H9 (cell line): ENCODE results near the gene ACTRT3. TPM values are rescaled to one million over a fixed set of nuclear protein-coding genes. Genes with fewer than 3 reads are reported as not detected.

ENCODE experiments used
- DNase-seq: peaks from one replicate; pipeline ENCODE4 v3.0.0-alpha.2; 2017
- H2AFZ ChIP-seq: one replicate; pipeline ENCODE4 v1.6.1; 2013; ENCODE audit warnings: mild to moderate bottlenecking, low read length, control low read depth, moderate library complexity
- H2AK5ac ChIP-seq: 2 replicates; pipeline ENCODE4 v1.6.1; 2013; ENCODE audit warnings: low read length, control low read depth, mixed read lengths; ENCODE audit not compliant: insufficient read length
- H2BK120ac ChIP-seq: one replicate; pipeline ENCODE4 v1.6.1; 2013; ENCODE audit warnings: low read depth, mild to moderate bottlenecking, low read length, control low read depth, inconsistent platforms; ENCODE audit not compliant: poor library complexity, severe bottlenecking
- H2BK12ac ChIP-seq: 2 replicates; pipeline ENCODE4 v1.6.1; 2013; ENCODE audit warnings: low read length, control low read depth, mixed read lengths, low read depth; ENCODE audit not compliant: insufficient read length
- H2BK15ac ChIP-seq: 2 replicates; pipeline ENCODE4 v1.6.1; 2013; ENCODE audit warnings: low read depth, low read length, control low read depth
- H2BK20ac ChIP-seq: one replicate; pipeline ENCODE4 v1.6.1; 2013; ENCODE audit warnings: low read depth, mild to moderate bottlenecking, low read length, control low read depth, inconsistent platforms; ENCODE audit not compliant: poor library complexity, severe bottlenecking
- H2BK5ac ChIP-seq: 2 replicates; pipeline ENCODE4 v1.6.1; 2013; ENCODE audit warnings: low read length, control low read depth, mixed read lengths; ENCODE audit not compliant: insufficient read length
- H3K14ac ChIP-seq: 2 replicates; pipeline ENCODE4 v1.6.1; 2013; ENCODE audit warnings: low read length, control low read depth; ENCODE audit not compliant: insufficient read depth
- H3K18ac ChIP-seq: 2 replicates; pipeline ENCODE4 v1.6.1; 2013; ENCODE audit warnings: low read depth, mild to moderate bottlenecking, mixed read lengths, low read length, control low read depth; ENCODE audit not compliant: insufficient read length
- H3K23ac ChIP-seq: 2 replicates; pipeline ENCODE4 v1.6.1; 2013; ENCODE audit warnings: low read length, control low read depth, mixed read lengths, low read depth; ENCODE audit not compliant: insufficient read length
- H3K23me2 ChIP-seq: 2 replicates; pipeline ENCODE4 v1.6.1; 2013; ENCODE audit warnings: low read depth, mild to moderate bottlenecking, mixed read lengths, low read length, control low read depth; ENCODE audit not compliant: insufficient read length, poor library complexity, severe bottlenecking
- H3K27ac ChIP-seq: 2 replicates; pipeline ENCODE4 v1.5.1; 2013; ENCODE audit warnings: low read length, control low read depth, mixed read lengths, low read depth; ENCODE audit not compliant: insufficient read length
- H3K27me3 ChIP-seq: 2 replicates; pipeline ENCODE4 v1.6.1; 2013; ENCODE audit warnings: low read length, control low read depth, inconsistent platforms; ENCODE audit not compliant: insufficient read depth
- H3K4ac ChIP-seq: 2 replicates; pipeline ENCODE4 v1.6.1; 2013; ENCODE audit warnings: low read depth, mild to moderate bottlenecking, control low read depth, inconsistent platforms, low read length, moderate library complexity
- H3K4me1 ChIP-seq: 2 replicates; pipeline ENCODE4 v1.6.1; 2013; ENCODE audit warnings: low read length, control low read depth, inconsistent platforms; ENCODE audit not compliant: insufficient read depth
- H3K4me2 ChIP-seq: 2 replicates; pipeline ENCODE4 v1.6.1; 2013; ENCODE audit warnings: low read length, control low read depth, mixed read lengths; ENCODE audit not compliant: insufficient read length, insufficient read depth
- H3K56ac ChIP-seq: 2 replicates; pipeline ENCODE4 v1.6.1; 2013; ENCODE audit warnings: low read depth, mild to moderate bottlenecking, mixed read lengths, low read length, control low read depth; ENCODE audit not compliant: insufficient read length
- H3K79me1 ChIP-seq: 2 replicates; pipeline ENCODE4 v1.6.1; 2013; ENCODE audit warnings: low read depth, mild to moderate bottlenecking, moderate library complexity, low read length, control low read depth, inconsistent platforms; ENCODE audit not compliant: insufficient read depth, poor library complexity, severe bottlenecking
- H3K79me2 ChIP-seq: 2 replicates; pipeline ENCODE4 v1.6.1; 2013; ENCODE audit warnings: low read length, control low read depth, inconsistent platforms; ENCODE audit not compliant: insufficient read depth
- H3K9ac ChIP-seq: 2 replicates; pipeline ENCODE4 v1.6.1; 2013; ENCODE audit warnings: low read length, control low read depth, mixed read lengths; ENCODE audit not compliant: insufficient read length; ENCODE audit errors: extremely low read depth
- H3K9me3 ChIP-seq: one replicate; pipeline ENCODE4 v1.6.1; 2013; ENCODE audit warnings: low read depth, low read length, inconsistent platforms; ENCODE audit not compliant: control insufficient read depth
- H3T11ph ChIP-seq: one replicate; pipeline ENCODE4 v1.6.1; 2013; ENCODE audit warnings: mild to moderate bottlenecking, low read length, control low read depth, inconsistent platforms
- H4K20me1 ChIP-seq: one replicate; pipeline ENCODE4 v1.6.1; 2013; ENCODE audit not compliant: control insufficient read depth, insufficient read length, insufficient read depth
- H4K5ac ChIP-seq: 2 replicates; pipeline ENCODE4 v1.6.1; 2013; ENCODE audit warnings: low read depth, mild to moderate bottlenecking, mixed read lengths, low read length, control low read depth; ENCODE audit not compliant: insufficient read length
- H4K8ac ChIP-seq: replicated peaks from 2 replicates; pipeline ENCODE4 v1.6.1; 2013; ENCODE audit warnings: low read length, control low read depth, mixed read lengths, low read depth; ENCODE audit not compliant: insufficient read length
- H4K91ac ChIP-seq: 2 replicates; pipeline ENCODE4 v1.6.1; 2013; ENCODE audit warnings: low read depth, mild to moderate bottlenecking, moderate library complexity, mixed read lengths, low read length, control low read depth; ENCODE audit not compliant: insufficient read length
- H3K27ac Mint-ChIP-seq, 3 experiments: 2 replicates in 2 of 3; 3 replicates in 1 of 3; pipeline ENCODE4 v1.8.0; 2020 to 2021; ENCODE audit warnings: mixed read lengths in 3 of 3, mild to moderate bottlenecking in 1 of 3, moderate library complexity in 1 of 3
- H3K27me3 Mint-ChIP-seq: 2 replicates; pipeline ENCODE4 v1.8.0; 2021; ENCODE audit warnings: low read depth, mild to moderate bottlenecking, moderate library complexity, mixed read lengths
- H3K36me3 Mint-ChIP-seq, 3 experiments: 2 replicates in 2 of 3; 3 replicates in 1 of 3; pipeline ENCODE4 v1.8.0; 2020 to 2021; ENCODE audit warnings: low read depth in 3 of 3, mixed read lengths in 3 of 3; ENCODE audit not compliant: insufficient read depth in 1 of 3
- H3K4me1 Mint-ChIP-seq, 2 experiments: 2 replicates each; pipeline ENCODE4 v1.8.0; 2020; ENCODE audit warnings: mixed read lengths in 2 of 2
- H3K4me3 Mint-ChIP-seq, 2 experiments: 2 replicates in 1 of 2; 3 replicates in 1 of 2; pipeline ENCODE4 v1.8.0; 2020 to 2021; ENCODE audit warnings: mild to moderate bottlenecking in 2 of 2, mixed read lengths in 2 of 2, moderate library complexity in 1 of 2
- H3K9me3 Mint-ChIP-seq, 2 experiments: 2 replicates in 1 of 2; 3 replicates in 1 of 2; pipeline ENCODE4 v1.8.0; 2020; ENCODE audit warnings: mild to moderate bottlenecking in 2 of 2, mixed read lengths in 2 of 2, moderate library complexity in 1 of 2
- WGBS: extraction: QIAGEN DNeasy Blood & Tissue Kit; methylation state at CpG from one replicate; pipeline ENCODE4 v1.1.7; 2013; ENCODE audit warnings: missing lambda C conversion rate, low lambda C conversion rate, mixed read lengths; ENCODE audit not compliant: insufficient read length; ENCODE audit errors: extremely low coverage; 5-methylcytosine and 5-hydroxymethylcytosine counted together
- total RNA-seq: library from RNA; stranded (reverse); gene quantifications from 2 replicates; pipeline ENCODE4 v1.2.1, GENCODE V29; 2021
- TF ChIP-seq, protein P1 (sequence below): fragments of 200-600 bp; sonication (generic); conservative IDR thresholded peaks from 3 replicates; pipeline ENCODE4 v1.8.0; 2021; ENCODE audit warnings: antibody characterized with exemption, mild to moderate bottlenecking

Gene ACTRT3
- total RNA-seq, 1 experiment from 2014 or later = 5.9 TPM

DNA sequence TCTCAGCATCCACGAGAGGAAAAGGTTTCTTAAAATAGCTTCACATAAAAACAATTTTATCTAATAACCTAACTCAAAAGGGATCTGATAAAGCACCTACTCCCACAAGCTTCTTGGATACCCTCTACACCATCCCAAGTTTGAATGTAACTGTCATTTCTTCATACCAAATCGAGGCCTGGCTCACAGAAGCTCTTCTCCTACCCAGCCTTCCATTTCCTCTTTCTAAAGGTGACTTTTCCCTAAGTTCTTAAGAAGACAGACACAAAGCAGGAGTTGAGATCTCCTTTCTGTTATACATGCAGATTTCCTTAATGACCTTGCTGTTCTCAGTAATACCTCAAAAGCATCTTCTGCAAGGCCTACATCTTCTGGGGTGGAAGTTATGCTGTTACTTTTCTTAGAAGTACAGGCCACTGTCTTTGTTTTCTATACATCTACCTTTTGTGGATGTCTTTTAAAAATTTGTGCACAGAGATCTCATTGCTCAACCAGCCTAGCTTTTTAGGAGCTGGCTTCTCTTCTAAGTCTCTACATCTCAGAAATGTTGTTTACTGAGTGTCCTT lies 40.0 kb upstream of the ACTRT3 start:
- Histone ChIP-seq H3K79me2 (no peaks in the 10 kb centered on the region), H2AFZ (no peak overlapping the region)
- peaks cover 0 to 3% of the 10 kb centered on the region in 2 experiments; a peak in 2 of 5 replicates for H3K9me3 Mint-ChIP-seq

More for the DNA sequence above, 40.0 kb upstream of the ACTRT3 start:
- Histone ChIP-seq H3K4me2 (no peak overlapping the region), H3K27me3 (no peaks in the 10 kb centered on the region), H3K9ac (no peak overlapping the region), H3K27ac (no peak overlapping the region), H2BK12ac (no peak overlapping the region), H2BK15ac (no peak overlapping the region), H3K14ac (no peak overlapping the region), H4K5ac (no peak overlapping the region), H3K23ac (no peak overlapping the region), H3K23me2 (peaks cover 9% of the 10 kb centered on the region), H3K4me1 (no peaks in the 10 kb centered on the region), H4K8ac (no peak overlapping the region), H4K20me1 (no peaks in the 10 kb centered on the region), H3K56ac (no peak overlapping the region), H2BK5ac (no peak overlapping the region), H3K79me1 (no peaks in the 10 kb centered on the region), H2BK20ac (no peak overlapping the region), H4K91ac (no peak overlapping the region), H3K18ac (no peak overlapping the region), H3K4ac (no peak overlapping the region), H2AK5ac (no peak overlapping the region), H2BK120ac (no peak overlapping the region), H3T11ph (no peak overlapping the region), H3K9me3 (no peaks in the 10 kb centered on the region)
- peaks cover 25 to 30% of the 10 kb centered on the region in 2 experiments for H3K4me1 Mint-ChIP-seq
- no peak overlapping the region for H3K4me3 Mint-ChIP-seq
- no peak for DNase-seq
- peaks cover 20% of the 10 kb centered on the region for H3K27me3 Mint-ChIP-seq
- peaks cover 0 to 4% (median 3%) of the 10 kb centered on the region in 3 experiments; a peak in 3 of 7 replicates for H3K36me3 Mint-ChIP-seq
- H3K27ac Mint-ChIP-seq = no peak overlapping the region; a peak in 1 of 7 replicates
- TF ChIP-seq, protein P1, sequence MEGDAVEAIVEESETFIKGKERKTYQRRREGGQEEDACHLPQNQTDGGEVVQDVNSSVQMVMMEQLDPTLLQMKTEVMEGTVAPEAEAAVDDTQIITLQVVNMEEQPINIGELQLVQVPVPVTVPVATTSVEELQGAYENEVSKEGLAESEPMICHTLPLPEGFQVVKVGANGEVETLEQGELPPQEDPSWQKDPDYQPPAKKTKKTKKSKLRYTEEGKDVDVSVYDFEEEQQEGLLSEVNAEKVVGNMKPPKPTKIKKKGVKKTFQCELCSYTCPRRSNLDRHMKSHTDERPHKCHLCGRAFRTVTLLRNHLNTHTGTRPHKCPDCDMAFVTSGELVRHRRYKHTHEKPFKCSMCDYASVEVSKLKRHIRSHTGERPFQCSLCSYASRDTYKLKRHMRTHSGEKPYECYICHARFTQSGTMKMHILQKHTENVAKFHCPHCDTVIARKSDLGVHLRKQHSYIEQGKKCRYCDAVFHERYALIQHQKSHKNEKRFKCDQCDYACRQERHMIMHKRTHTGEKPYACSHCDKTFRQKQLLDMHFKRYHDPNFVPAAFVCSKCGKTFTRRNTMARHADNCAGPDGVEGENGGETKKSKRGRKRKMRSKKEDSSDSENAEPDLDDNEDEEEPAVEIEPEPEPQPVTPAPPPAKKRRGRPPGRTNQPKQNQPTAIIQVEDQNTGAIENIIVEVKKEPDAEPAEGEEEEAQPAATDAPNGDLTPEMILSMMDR = no peak
- no CpG with 5 or more reads among the region's 2 CpGs for WGBS
